ENCODE measurements around the gene SLPI.

The SLPI gene, protein sequence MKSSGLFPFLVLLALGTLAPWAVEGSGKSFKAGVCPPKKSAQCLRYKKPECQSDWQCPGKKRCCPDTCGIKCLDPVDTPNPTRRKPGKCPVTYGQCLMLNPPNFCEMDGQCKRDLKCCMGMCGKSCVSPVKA

DNA sequence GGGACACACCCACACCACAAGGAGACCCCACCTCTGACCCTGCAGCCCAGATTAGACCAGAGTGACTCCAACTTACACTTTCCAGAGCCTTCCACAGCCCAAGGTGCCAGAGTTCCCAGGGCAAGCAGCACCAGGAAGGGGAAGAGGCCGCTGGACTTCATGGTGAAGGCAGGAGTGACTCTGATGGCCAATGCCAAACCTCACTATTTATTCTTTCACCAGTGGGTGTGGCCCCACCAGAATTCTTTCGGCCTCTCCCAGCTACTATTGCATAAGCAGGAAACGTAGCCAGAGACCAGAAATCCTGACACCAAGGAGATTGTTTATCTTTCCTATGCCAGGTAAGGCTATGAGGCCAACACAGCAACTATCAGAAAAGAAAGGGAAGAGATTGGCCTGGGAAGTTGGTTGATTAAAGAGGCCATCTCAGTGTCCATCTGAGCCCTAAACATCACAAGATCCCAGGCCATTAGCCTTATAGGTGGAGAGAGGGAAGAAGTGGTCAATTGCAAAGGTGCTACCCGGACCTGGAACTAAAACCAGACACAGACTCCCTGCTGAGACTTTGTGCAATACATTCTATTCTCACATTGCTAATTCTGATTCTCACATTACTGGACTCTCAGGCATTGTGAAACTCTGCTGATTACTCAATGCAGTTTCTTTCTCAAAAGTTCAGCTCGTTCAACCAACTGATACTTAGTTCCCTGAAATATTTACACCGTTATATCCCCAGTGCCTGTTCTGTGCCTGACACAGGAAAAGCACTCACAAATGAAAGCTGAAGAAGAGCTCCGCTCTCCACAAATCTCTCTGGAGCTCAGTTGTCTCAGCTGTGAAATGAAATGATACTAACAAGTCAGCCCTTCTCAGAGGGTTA lies at the start of gene SLPI:
Gene SLPI, minus strand, starts transcription at position 182 of the 880 bp plus-strand sequence. Its CDS starts 21 bp downstream, at position 161.
- DNase-seq: no peak

DNA sequence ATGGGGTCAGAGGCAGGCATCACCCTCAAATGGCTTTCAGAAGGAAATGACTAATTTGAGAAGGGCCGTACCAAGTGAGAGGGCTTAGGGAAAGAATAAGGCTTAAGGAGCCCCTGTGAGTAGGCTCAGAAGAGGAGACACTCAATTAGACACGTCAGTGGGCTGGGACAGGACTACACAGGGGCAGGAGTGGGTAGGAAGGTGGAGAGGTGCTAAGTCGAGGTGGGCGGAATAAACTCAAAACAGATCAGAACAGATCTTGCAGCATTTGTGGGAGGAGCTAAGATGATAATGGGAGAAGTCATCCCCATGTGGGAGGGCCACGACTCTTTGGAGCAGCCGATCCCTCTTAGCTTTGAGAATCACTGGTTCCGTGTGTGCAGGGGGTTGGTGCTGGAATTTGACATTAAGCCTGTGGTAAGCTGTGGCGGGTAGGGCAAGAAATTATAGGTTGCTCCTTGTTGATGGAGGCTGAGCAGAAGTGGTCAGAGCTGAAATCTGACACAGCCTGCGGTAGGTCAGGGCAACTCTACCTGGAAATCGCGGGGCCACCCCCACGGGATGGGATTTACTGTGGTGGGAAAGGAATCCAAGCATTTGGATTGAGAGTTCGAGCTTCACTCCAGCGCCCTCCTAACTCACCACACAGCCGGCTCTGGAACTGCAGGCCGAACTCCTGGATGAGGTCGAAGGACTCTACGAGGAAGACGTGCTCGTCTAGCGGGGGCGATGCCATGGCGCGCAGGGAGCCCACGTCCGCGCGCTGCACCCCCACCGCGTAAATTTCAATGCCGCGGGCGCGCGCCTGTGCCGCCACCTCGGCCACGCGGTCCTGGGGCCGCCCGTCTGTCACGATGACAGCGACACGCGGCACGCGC lies 49.5 kb upstream of the SLPI start:
- no peak for DNase-seq

DNA sequence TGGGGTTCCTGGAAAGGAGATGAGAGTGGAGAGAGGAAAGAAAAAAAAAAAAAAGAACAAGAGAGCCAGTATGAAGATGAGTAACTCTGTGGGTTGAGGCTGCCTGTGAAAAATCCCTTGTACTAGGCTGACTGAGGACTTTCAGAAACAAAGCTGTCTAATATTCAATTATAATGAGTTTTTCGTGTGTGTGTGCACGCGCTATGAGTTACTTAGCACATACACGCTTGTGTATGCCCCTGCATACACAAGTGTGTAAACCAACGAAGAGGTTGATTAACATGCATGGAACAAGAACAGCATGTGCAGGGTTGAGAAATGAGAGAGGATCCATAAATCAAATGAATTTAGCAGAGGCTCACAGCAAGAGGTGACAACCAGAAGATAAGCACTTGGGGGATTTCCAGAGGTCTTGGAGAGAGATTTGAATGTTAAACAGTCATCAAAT lies 47.5 kb upstream of the SLPI start:
- no peak for DNase-seq

DNA sequence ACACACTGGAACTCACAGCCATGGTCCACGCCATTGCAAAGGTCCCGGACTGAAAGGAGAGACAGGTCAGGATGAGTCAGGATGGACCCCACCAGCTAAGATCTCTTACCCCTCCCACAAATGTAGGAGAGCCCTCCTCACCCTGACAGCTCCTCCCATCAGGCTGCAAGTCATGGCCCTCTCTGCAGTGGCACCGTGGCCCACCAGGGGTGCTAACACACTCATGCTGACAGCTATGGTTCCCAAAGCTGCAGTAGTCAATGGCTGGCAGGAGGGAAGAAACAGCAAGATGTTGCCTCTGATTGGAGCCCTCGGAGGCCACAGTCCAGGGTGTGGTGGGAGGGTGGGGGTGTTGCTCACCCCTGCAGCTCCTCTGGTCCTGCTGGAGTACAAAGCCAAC lies 46.6 kb upstream of the SLPI start:
- DNase-seq: peak; percentile 73

DNA sequence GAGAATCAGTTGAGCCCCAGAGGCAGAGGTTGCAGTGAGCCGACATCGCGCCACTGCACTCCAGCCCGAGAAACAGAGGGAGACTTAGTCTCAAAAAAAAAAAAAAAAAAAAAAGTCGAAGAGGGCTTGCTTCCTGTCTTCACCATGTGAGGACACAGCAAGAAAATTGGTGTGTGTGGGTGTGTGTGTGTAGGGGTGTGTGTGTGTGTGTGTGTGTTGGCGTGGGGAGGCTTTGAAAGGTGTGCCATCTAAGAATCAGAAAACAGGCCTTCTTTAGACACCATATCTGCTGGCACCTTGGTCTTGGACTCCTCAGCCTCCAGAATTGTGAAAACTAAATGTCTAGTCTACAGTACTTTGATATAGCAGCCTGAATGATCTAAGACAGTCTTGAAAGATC lies 45.4 kb upstream of the SLPI start:
- no peak for DNase-seq

DNA sequence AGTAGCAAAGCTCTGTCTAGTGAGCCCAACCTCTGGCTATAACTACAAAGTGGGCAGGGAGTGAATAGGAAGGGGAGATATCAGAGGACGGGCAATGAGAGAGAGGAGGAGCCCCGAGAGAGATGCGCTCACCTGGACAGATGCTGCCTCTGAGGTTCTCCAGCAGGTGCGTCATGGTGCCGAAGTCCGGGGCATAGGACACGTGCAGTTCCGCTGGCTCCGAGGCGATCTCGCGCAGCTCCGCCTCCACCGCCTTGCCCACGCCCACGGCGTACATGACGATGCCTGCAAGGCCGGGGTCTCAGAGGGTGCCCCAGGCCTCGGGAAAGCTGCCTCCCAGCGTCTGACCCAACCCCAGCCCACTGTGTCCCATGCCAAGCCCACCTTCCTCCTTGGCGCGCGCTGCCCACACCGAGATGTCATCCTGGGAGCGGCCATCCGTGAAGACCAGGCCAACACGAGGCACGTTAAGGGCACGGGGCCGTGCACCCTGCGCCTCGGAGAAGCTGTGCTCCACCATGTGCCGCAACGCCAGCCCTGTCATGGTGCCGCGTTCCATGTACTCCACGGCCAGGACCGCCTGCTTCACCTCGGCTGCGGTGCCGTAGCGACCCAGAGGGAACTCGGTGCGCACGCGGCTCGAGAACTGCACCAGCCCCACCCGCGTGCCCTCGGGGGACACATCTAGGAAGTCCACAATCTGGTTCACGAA lies 43.6 kb upstream of the SLPI start:
- peak; percentile 36 for DNase-seq

DNA sequence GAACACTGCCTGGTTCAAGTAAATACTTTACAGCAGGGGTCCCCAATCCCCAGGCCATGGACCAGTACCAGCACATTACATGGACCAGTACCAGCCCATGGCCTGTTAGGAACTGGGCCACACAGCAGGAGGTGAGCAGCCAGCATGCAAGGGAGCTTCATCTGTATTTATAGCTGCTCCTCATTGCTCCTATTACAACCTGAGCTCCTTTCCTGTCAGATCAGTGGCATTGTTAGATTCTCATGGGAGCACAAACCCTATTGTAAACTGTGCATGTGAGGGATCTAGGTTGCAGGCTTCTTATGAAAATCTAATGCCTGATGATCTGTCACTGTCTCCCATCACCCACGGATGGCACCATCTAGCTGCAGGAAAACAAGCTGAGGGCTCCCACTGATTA lies 40.3 kb upstream of the SLPI start:
- DNase-seq: no peak

DNA sequence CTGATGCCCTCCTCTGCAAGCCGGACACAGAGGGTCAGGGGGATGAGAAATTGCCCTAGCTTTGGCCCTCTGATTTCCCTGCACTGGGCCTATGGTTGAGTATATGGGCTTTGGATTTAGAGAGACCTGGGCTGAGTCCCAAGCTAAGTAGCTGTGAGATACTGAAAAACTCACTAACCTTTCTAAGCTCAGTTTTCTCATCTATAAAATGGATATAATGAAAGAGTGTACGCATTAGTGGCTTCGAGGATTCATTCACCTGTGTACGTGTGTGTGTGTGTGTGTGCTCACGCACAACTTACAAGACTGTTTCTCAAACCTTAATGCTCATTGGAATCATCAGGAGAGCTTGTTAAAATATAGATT lies 39.6 kb upstream of the SLPI start:
- DNase-seq: no peak

DNA sequence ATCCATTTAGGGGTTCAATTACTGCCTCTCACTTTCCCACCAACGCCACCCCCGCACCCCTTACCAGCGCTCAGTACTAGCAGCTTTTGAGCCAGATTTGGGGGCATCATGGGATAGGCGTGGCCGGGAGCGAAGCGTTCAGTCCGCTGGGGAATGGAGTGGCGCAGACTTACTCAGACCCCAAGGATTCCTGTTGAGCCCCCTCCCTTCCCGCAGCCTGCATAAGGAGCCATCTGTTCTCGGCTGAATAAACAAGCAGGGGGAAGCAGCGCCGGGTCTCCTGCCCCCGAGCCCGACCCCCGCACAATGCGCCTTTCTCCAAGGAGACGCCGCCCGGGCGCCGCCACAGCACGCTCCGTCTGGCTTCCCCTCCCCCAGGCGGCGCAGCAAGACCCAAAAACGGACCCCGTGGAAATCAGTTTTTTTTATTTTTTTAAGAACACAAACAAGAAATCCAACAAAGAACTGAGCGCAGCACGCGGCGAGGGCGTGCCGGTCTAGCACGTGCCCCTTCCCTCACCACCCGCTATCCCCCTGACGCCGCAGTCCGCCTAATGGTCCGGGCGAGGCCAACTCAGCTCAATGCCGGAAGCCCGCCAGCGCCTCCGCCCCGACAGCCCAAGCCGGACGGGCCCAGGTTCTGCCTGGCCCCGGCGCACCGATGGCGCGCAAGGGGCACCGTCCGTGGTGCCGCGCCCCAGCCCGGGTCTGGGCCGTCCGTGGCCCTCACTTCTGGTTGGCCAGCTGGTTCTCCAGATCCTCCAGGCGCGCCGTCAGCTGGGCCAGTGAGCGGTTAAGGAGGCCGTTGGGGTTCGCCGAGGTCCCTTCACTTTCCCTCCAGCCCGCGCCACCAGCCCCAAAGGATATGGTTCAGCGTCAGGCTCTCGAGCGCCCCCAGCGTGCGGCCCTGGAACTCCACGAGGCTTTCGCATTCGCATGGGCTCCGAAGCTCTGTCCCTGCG lies 39.0 kb upstream of the SLPI start:
- peak; percentile 93 for DNase-seq

DNA sequence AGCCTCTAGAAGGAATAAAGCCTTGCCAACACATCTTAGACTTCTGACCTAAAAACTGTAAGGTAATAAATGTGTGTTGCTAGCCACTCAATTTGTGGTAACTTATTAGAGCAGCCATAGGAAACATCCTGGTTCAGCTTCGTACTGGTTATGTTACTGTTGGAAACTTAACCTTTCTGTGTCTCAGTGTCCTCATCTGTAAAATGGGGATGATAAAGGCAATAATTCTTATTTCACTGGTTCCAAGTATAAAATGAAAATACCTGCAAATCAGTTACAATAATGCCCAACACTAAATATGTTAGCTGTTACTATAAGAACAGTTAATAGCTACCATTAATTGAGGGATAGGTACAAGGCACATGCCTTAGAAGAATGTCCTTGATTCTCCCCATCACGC lies 38.0 kb upstream of the SLPI start:
- no peak for DNase-seq

DNA sequence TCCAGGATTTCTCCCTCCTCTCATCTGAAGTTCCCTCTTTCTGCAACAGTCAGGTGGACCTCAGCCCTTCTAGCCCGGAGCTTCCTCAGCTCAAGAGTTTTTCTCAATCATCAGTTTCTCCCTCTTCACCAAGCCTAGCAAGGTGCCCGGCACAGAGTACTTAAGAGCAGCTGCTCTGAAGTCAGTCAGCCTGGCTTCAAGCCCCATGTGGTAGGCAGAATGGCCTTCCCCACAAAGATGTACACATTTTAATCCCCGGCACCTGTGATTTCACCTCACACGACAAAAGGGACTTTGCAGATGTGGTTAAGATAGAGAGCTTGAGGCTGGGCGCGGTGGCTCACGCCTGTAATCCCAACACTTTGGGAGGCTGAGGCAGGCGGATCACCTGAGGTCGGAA lies 37.2 kb upstream of the SLPI start:
- no peak for DNase-seq

DNA sequence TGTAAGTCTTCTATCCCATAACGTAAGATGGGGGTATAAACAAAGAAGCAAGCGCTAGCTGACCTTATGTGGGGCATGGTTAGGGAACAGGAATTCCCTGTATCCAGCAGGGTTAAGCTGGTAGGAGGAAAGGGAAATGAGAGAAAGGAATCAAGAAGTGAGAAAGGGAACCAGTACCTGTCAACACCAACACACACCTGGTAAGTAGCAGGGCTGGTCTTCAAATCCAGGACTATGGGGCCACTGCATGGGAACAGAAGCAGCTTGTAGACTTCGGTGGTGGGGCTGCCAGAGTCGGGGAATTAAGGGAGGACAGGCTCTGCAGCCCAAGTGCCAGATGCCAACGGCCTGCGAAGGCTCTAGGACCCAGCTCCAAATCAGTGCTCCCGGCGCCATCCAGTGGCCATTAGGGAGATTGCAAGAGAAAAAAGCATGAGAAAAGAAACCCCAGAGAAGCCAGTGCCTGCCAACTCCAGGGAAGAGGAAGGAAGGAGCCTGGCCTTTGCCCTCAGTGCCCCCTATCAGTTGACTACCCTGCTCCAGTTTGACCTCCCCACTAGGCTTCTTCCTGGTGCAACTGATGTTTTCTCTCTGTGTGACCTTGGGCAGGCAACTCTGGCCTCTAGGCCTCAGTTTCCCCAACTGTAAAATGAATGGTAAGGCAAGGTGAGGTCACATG lies 36.5 kb upstream of the SLPI start:
- peak; percentile 86 for DNase-seq

DNA sequence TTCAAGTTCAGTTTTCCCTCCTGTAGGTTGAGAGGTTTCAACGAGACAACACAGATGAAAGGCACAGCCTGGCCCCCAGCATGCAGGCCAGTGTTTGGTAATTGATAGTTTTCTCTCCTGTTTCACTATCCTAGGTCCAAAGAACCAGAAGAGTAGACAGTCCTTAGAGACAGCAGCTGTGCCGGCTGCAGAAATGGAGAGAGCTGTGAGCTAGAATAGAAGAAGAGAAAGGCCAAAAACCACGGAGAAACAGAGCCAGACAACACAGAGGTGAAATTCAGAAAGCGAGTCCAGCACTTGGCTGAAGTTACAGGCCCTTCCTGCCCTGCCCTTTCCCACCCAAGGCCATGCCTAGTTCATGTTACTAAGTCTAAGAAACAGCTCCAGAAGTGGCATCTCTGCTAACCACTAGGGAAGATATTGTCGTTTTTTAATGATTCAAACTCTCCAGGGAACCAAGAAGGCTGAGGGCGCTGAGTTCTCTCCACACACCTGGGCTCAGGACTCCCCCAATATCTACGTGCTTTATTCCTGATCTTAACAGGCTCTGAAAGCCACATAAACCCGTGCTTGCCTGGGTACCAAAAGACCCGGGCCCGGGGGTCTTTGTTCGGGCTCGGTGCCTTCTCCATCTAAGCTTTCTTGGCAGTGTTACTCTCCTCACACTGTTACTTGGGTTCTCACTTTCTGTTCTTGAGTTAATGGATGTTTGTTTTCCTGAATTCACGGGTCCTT lies 35.7 kb upstream of the SLPI start:
- DNase-seq: no peak

DNA sequence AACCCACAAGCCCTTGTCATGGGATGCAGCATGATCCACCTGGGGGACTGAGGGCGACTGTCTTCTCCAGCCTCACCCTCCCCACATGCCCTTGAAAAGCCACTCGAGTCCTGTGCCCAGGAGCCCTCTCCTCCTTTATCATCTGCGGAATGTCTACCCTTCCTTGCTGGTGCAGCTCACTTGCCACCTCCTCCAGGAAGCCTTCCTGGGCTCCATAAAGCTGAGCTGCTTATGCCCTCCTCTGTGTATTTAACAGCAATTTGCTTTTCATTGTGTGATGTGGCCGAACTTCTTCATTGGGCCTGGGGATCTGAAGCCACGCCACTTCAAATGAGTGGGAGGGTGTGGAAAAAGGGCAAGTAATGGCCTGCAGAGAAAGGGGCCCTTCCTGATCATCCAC lies 34.5 kb upstream of the SLPI start:
- DNase-seq: no peak

DNA sequence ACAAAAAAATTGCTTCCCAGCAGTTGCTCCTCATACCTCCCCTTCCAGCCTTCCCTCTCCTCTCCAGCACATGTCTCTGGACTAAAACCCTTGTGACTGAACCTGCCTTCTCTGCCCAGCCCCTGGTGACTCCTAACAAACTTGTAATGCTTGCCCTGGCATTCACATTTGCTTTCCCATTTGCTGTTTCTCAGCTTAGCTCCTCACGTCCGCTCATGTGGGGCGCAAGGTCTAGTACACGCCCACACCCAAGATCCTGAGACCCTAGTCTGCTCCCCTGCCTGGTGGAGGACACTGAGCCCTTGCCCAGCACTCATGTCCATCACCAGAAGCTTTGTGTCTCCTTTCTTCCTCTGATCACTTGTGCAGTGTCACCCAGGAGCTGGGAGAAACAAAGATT lies 34.0 kb upstream of the SLPI start:
- no peak for DNase-seq

DNA sequence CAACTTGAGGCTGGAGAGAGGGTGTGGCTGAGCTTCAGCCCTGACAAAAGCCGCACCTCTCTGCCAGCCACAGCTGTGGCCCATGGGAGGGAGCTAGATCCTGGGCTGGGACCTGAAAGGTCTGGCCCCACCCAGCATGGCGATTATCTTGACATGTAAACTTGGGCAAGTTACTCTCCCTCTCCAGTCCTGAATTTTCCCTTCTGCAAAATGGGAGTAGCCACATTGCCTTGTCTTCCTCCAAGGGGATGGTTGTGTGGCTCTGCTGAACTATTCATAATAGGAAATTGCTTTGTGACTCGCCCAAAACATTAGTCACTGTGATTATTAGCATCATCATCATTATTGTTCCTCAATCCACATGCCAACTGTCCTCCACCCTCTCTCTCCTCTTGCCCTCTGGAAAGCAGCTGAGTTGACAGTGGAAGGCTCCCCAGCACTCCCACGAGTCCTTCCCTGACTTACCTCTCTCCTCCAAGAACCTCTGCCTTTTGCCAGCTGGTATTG lies 29.2 kb upstream of the SLPI start:
- DNase-seq: no peak

DNA sequence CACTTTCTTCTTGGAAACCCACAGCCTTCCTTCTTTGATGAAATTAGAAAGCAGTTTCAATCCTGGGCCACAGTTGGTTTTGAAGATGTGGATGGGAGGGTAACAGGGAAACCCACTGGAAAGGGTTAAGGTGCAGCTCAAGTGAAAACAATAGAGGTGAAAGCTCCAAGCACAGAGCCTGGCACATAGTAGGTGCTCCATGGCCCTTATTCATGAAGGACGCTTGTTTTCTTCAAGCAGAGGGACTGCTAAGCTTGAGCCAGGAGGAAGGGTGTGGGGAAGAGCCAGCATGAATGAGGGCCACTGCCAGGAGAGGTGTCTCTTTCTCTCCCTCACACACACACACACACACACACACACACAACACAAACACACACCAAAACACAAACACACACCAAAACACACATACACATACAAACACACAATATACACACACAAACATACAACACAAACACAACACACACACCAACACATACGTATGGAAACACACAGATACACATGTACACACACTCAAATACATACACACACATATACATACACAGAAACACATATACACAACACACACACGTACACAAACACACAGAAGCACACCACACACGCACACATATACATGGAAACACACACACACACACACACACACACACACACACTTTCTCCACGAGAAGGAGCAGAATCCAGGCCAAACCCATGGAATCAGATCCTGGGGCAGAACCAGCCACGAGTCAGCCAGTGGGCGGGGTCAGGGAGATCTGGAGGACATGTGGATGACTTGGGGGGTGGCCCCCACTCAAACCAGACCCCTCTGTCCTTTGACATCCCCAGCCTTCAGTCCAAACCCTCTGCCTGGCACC lies 28.6 kb upstream of the SLPI start:
- DNase-seq: no peak

DNA sequence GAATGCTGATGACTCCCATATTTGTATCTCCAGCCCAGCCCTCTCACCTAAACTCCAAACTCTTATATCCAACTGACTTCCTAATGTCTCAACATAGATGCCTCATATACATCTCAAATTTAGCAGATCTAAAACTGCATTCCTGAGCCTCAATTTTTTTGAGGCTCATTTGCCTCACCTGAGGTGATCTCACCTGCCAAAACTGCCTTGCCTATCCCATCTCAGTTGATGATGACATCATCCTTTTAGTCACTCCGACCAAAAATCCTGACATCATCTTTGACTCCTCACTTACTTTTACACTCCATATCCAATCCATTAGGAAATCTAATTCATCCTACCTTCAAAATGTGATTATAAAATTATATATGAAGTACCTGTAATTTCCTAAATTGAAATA lies 25.6 kb upstream of the SLPI start:
- DNase-seq: no peak

DNA sequence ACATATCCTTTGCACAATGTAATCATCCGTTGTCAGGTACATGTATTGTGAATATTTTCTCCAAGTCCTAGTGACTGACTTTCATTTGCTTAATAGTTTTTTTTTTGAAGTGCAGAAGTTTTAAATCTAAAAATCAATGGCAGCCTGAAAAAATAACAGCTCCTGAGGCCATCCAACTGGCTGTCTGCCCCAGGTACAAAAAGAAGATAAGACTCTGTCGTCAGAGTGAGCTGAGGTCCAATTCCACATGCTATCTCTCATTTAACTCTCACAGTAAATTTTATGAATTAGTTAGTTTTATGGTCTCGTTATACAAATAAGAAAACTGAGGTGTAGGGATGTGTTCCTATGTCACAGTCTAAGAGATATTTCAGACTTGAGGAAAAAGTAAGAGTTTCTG lies 21.0 kb upstream of the SLPI start:
- DNase-seq: no peak

Data from activated effector memory CD4-positive, alpha-beta T cell treated with anti-CD3 and anti-CD28 coated beads, Interleukin-2, amount 50 U/mL, for 16 hours (primary cell).